Chondrocyte (in vitro differentiated cells): Measurements from ENCODE around the gene PLEKHH3. TPM values are rescaled to one million over a fixed set of nuclear protein-coding genes. Genes with fewer than 3 reads are reported as not detected.

Experiments used
- DNase-seq: peaks from one replicate; pipeline ENCODE4 v3.0.0; 2021; ENCODE audit warnings: mixed read lengths, low spot score
- H3K27ac Mint-ChIP-seq: one replicate; pipeline ENCODE4 v1.8.0; 2021; ENCODE audit warnings: mild to moderate bottlenecking, moderate library complexity, mixed read lengths; ENCODE audit not compliant: unreplicated experiment
- H3K27me3 Mint-ChIP-seq: 2 replicates; pipeline ENCODE4 v1.8.0; 2021; ENCODE audit warnings: low read depth, mixed read lengths
- H3K36me3 Mint-ChIP-seq: 2 replicates; pipeline ENCODE4 v1.8.0; 2021; ENCODE audit warnings: low read depth, mixed read lengths
- H3K4me1 Mint-ChIP-seq: 2 replicates; pipeline ENCODE4 v1.8.0; 2021; ENCODE audit warnings: low read depth, mild to moderate bottlenecking, mixed read lengths
- H3K4me3 Mint-ChIP-seq: one replicate; pipeline ENCODE4 v1.8.0; 2021; ENCODE audit warnings: mild to moderate bottlenecking, moderate library complexity, mixed read lengths; ENCODE audit not compliant: unreplicated experiment
- H3K9me3 Mint-ChIP-seq: 2 replicates; pipeline ENCODE4 v1.8.0; 2021; ENCODE audit warnings: low read depth, mixed read lengths
- CTCF ChIP-seq: fragments of 200-600 bp; sonication (generic); IDR thresholded peaks from 2 replicates; pipeline ENCODE4 v1.5.0; 2021; ENCODE audit warnings: antibody characterized with exemption, mild to moderate bottlenecking, moderate library complexity
- total RNA-seq: library from RNA; stranded (reverse); gene quantifications from 3 replicates; pipeline ENCODE4 v1.2.1, GENCODE V29; 2021

Gene PLEKHH3
- total RNA-seq, 1 donor from 2014 or later, result 41.5 TPM

GRCh38 chr17:42687707-42688320 lies 11.0 kb upstream of the PLEKHH3 start:
- TF ChIP-seq CTCF, result no peak
- DNase-seq, result no peak
- H3K27me3 Mint-ChIP-seq, result no peaks in the 10 kb centered on the region
- H3K27ac Mint-ChIP-seq, result no peak overlapping the region
- H3K4me3 Mint-ChIP-seq, result no peak overlapping the region
- no peaks in the 10 kb centered on the region for H3K9me3 Mint-ChIP-seq
- peaks cover 21% of the 10 kb centered on the region for H3K36me3 Mint-ChIP-seq
- peaks cover 7% of the 10 kb centered on the region for H3K4me1 Mint-ChIP-seq

- Mint-ChIP-seq H3K36me3 (peaks cover 19% of the 10 kb centered on the region), H3K4me3 (no peak overlapping the region), H3K9me3 (no peaks in the 10 kb centered on the region), H3K27me3 (no peaks in the 10 kb centered on the region), H3K4me1 (peaks cover 17% of the 10 kb centered on the region), H3K27ac (no peak overlapping the region)
- DNase-seq, result no peak
- no peak for TF ChIP-seq CTCF
Observed at GRCh38 chr17:42686520-42687128, 9.8 kb upstream of the PLEKHH3 start.

GRCh38 chr17:42685831-42686230 lies 9.0 kb upstream of the PLEKHH3 start:
- Mint-ChIP-seq H3K27ac (no peak overlapping the region), H3K36me3 (peaks cover 16% of the 10 kb centered on the region), H3K27me3 (no peaks in the 10 kb centered on the region), H3K9me3 (no peaks in the 10 kb centered on the region), H3K4me1 (peaks cover 20% of the 10 kb centered on the region), H3K4me3 (no peak overlapping the region)
- no peak for DNase-seq
- TF ChIP-seq CTCF, result no peak

GRCh38 chr17:42684929-42685556 lies 8.2 kb upstream of the PLEKHH3 start:
- Mint-ChIP-seq H3K27ac (no peak overlapping the region), H3K27me3 (no peaks in the 10 kb centered on the region), H3K4me3 (no peak overlapping the region), H3K9me3 (no peaks in the 10 kb centered on the region), H3K36me3 (peaks cover 14% of the 10 kb centered on the region), H3K4me1 (peaks cover 27% of the 10 kb centered on the region)
- TF ChIP-seq CTCF, result no peak
- DNase-seq, result no peak

- peak overlapping the region; percentile 95 for H3K27ac Mint-ChIP-seq
- H3K36me3 Mint-ChIP-seq, result peaks cover 14% of the 10 kb centered on the region
- peaks cover 38% of the 10 kb centered on the region for H3K4me1 Mint-ChIP-seq
- TF ChIP-seq CTCF, result no peak
- no peak for DNase-seq
- peak overlapping the region; percentile 82 for H3K4me3 Mint-ChIP-seq
- no peaks in the 10 kb centered on the region for H3K9me3 Mint-ChIP-seq
- H3K27me3 Mint-ChIP-seq, result no peaks in the 10 kb centered on the region
Observed at GRCh38 chr17:42683407-42684034, 6.7 kb upstream of the PLEKHH3 start.
